Measurements from ENCODE around the gene NELFA.

The NELFA gene

GRCh38 chr4:1975880-1976279, 32.9 kb downstream of the NELFA start:
- Histone ChIP-seq H3K36me3 (ENCODE audit: control insufficient read depth, insufficient read depth, low read length) (peaks cover 44% of the 10 kb centered on the region), H3K27ac (ENCODE audit: insufficient read depth, low read length, poor library complexity, severe bottlenecking) (no peak overlapping the region), H3K9me3 (ENCODE audit: control insufficient read depth, low read length) (no peaks in the 10 kb centered on the region), H3K4me1 (ENCODE audit: control insufficient read depth, insufficient read depth, low read length, poor library complexity, severe bottlenecking) (no peaks in the 10 kb centered on the region), H3K4me3 (ENCODE audit: insufficient read depth, low read depth, low read length, poor library complexity, severe bottlenecking) (no peak overlapping the region), H3K27me3 (replicated peaks; ENCODE audit: control insufficient read depth, insufficient read depth, low read length, poor library complexity, severe bottlenecking) (no peaks in the 10 kb centered on the region)
- DNase-seq: no peak

GRCh38 chr4:1975391-1975801, 33.4 kb downstream of the NELFA start:
- DNase-seq: no peak
- peaks cover 42% of the 10 kb centered on the region for H3K36me3 ChIP-seq (ENCODE audit: control insufficient read depth, insufficient read depth, low read length)

GRCh38 chr4:1974840-1975239, 33.9 kb downstream of the NELFA start:
- no peaks in the 10 kb centered on the region for H3K9me3 ChIP-seq (ENCODE audit: control insufficient read depth, low read length)
- H3K27me3 ChIP-seq (replicated peaks; ENCODE audit: control insufficient read depth, insufficient read depth, low read length, poor library complexity, severe bottlenecking): no peaks in the 10 kb centered on the region
- H3K4me3 ChIP-seq (ENCODE audit: insufficient read depth, low read depth, low read length, poor library complexity, severe bottlenecking): no peak overlapping the region
- no peak for DNase-seq
- H3K27ac ChIP-seq (ENCODE audit: insufficient read depth, low read length, poor library complexity, severe bottlenecking): no peak overlapping the region
- no peaks in the 10 kb centered on the region for H3K4me1 ChIP-seq (ENCODE audit: control insufficient read depth, insufficient read depth, low read length, poor library complexity, severe bottlenecking)
- H3K36me3 ChIP-seq (ENCODE audit: control insufficient read depth, insufficient read depth, low read length): peaks cover 41% of the 10 kb centered on the region

More at GRCh38 chr4:1975391-1975801, 33.4 kb downstream of the NELFA start:
- H3K9me3 ChIP-seq (ENCODE audit: control insufficient read depth, low read length): no peaks in the 10 kb centered on the region
- no peak overlapping the region for H3K27ac ChIP-seq (ENCODE audit: insufficient read depth, low read length, poor library complexity, severe bottlenecking)
- no peaks in the 10 kb centered on the region for H3K27me3 ChIP-seq (replicated peaks; ENCODE audit: control insufficient read depth, insufficient read depth, low read length, poor library complexity, severe bottlenecking)
- H3K4me1 ChIP-seq (ENCODE audit: control insufficient read depth, insufficient read depth, low read length, poor library complexity, severe bottlenecking): no peaks in the 10 kb centered on the region
- no peak overlapping the region for H3K4me3 ChIP-seq (ENCODE audit: insufficient read depth, low read depth, low read length, poor library complexity, severe bottlenecking)

GRCh38 chr4:1973661-1974060, 35.1 kb downstream of the NELFA start:
- Histone ChIP-seq H3K4me3 (ENCODE audit: insufficient read depth, low read depth, low read length, poor library complexity, severe bottlenecking) (no peak overlapping the region), H3K36me3 (ENCODE audit: control insufficient read depth, insufficient read depth, low read length) (peaks cover 32% of the 10 kb centered on the region), H3K4me1 (ENCODE audit: control insufficient read depth, insufficient read depth, low read length, poor library complexity, severe bottlenecking) (no peaks in the 10 kb centered on the region), H3K27me3 (replicated peaks; ENCODE audit: control insufficient read depth, insufficient read depth, low read length, poor library complexity, severe bottlenecking) (no peaks in the 10 kb centered on the region), H3K9me3 (ENCODE audit: control insufficient read depth, low read length) (no peaks in the 10 kb centered on the region), H3K27ac (ENCODE audit: insufficient read depth, low read length, poor library complexity, severe bottlenecking) (no peak overlapping the region)
- no peak for DNase-seq

GRCh38 chr4:1973218-1973617, 35.6 kb downstream of the NELFA start:
- H3K36me3 ChIP-seq (ENCODE audit: control insufficient read depth, insufficient read depth, low read length): peaks cover 28% of the 10 kb centered on the region

GRCh38 chr4:1972414-1972813, 36.4 kb downstream of the NELFA start:
- H3K9me3 ChIP-seq (ENCODE audit: control insufficient read depth, low read length): no peaks in the 10 kb centered on the region
- no peaks in the 10 kb centered on the region for H3K4me1 ChIP-seq (ENCODE audit: control insufficient read depth, insufficient read depth, low read length, poor library complexity, severe bottlenecking)
- no peak for DNase-seq
- H3K4me3 ChIP-seq (ENCODE audit: insufficient read depth, low read depth, low read length, poor library complexity, severe bottlenecking): no peak overlapping the region
- H3K36me3 ChIP-seq (ENCODE audit: control insufficient read depth, insufficient read depth, low read length): peaks cover 27% of the 10 kb centered on the region
- H3K27me3 ChIP-seq (replicated peaks; ENCODE audit: control insufficient read depth, insufficient read depth, low read length, poor library complexity, severe bottlenecking): no peaks in the 10 kb centered on the region
- no peak overlapping the region for H3K27ac ChIP-seq (ENCODE audit: insufficient read depth, low read length, poor library complexity, severe bottlenecking)

More at GRCh38 chr4:1973218-1973617, 35.6 kb downstream of the NELFA start:
- H3K4me3 ChIP-seq (ENCODE audit: insufficient read depth, low read depth, low read length, poor library complexity, severe bottlenecking): no peak overlapping the region
- H3K27ac ChIP-seq (ENCODE audit: insufficient read depth, low read length, poor library complexity, severe bottlenecking): no peak overlapping the region
- no peak for DNase-seq
- no peaks in the 10 kb centered on the region for H3K9me3 ChIP-seq (ENCODE audit: control insufficient read depth, low read length)
- H3K4me1 ChIP-seq (ENCODE audit: control insufficient read depth, insufficient read depth, low read length, poor library complexity, severe bottlenecking): no peaks in the 10 kb centered on the region
- no peaks in the 10 kb centered on the region for H3K27me3 ChIP-seq (replicated peaks; ENCODE audit: control insufficient read depth, insufficient read depth, low read length, poor library complexity, severe bottlenecking)

- peaks cover 21% of the 10 kb centered on the region for H3K36me3 ChIP-seq (ENCODE audit: control insufficient read depth, insufficient read depth, low read length)
- no peak overlapping the region for H3K4me3 ChIP-seq (ENCODE audit: insufficient read depth, low read depth, low read length, poor library complexity, severe bottlenecking)
- no peak overlapping the region for H3K27ac ChIP-seq (ENCODE audit: insufficient read depth, low read length, poor library complexity, severe bottlenecking)
- H3K27me3 ChIP-seq (replicated peaks; ENCODE audit: control insufficient read depth, insufficient read depth, low read length, poor library complexity, severe bottlenecking): no peaks in the 10 kb centered on the region
- H3K9me3 ChIP-seq (ENCODE audit: control insufficient read depth, low read length): no peaks in the 10 kb centered on the region
- H3K4me1 ChIP-seq (ENCODE audit: control insufficient read depth, insufficient read depth, low read length, poor library complexity, severe bottlenecking): no peaks in the 10 kb centered on the region
- DNase-seq: no peak
Measured at GRCh38 chr4:1971456-1972200, 37.1 kb downstream of the NELFA start.

GRCh38 chr4:1970926-1971325, 37.8 kb downstream of the NELFA start:
- Histone ChIP-seq H3K4me3 (ENCODE audit: insufficient read depth, low read depth, low read length, poor library complexity, severe bottlenecking) (no peak overlapping the region), H3K4me1 (ENCODE audit: control insufficient read depth, insufficient read depth, low read length, poor library complexity, severe bottlenecking) (no peaks in the 10 kb centered on the region), H3K27ac (ENCODE audit: insufficient read depth, low read length, poor library complexity, severe bottlenecking) (no peak overlapping the region), H3K36me3 (ENCODE audit: control insufficient read depth, insufficient read depth, low read length) (peaks cover 15% of the 10 kb centered on the region), H3K9me3 (ENCODE audit: control insufficient read depth, low read length) (no peaks in the 10 kb centered on the region), H3K27me3 (replicated peaks; ENCODE audit: control insufficient read depth, insufficient read depth, low read length, poor library complexity, severe bottlenecking) (no peaks in the 10 kb centered on the region)
- DNase-seq: no peak

GRCh38 chr4:1969928-1970723, 38.6 kb downstream of the NELFA start:
- H3K4me1 ChIP-seq (ENCODE audit: control insufficient read depth, insufficient read depth, low read length, poor library complexity, severe bottlenecking): no peaks in the 10 kb centered on the region
- H3K27ac ChIP-seq (ENCODE audit: insufficient read depth, low read length, poor library complexity, severe bottlenecking): no peak overlapping the region
- H3K36me3 ChIP-seq (ENCODE audit: control insufficient read depth, insufficient read depth, low read length): peaks cover 7% of the 10 kb centered on the region
- H3K9me3 ChIP-seq (ENCODE audit: control insufficient read depth, low read length): no peaks in the 10 kb centered on the region
- DNase-seq: no peak
- H3K4me3 ChIP-seq (ENCODE audit: insufficient read depth, low read depth, low read length, poor library complexity, severe bottlenecking): no peak overlapping the region
- H3K27me3 ChIP-seq (replicated peaks; ENCODE audit: control insufficient read depth, insufficient read depth, low read length, poor library complexity, severe bottlenecking): no peaks in the 10 kb centered on the region

GRCh38 chr4:1968686-1969295, 40.0 kb downstream of the NELFA start:
- Histone ChIP-seq H3K36me3 (ENCODE audit: control insufficient read depth, insufficient read depth, low read length) (peaks cover 3% of the 10 kb centered on the region), H3K4me3 (ENCODE audit: insufficient read depth, low read depth, low read length, poor library complexity, severe bottlenecking) (no peak overlapping the region), H3K9me3 (ENCODE audit: control insufficient read depth, low read length) (no peaks in the 10 kb centered on the region), H3K27ac (ENCODE audit: insufficient read depth, low read length, poor library complexity, severe bottlenecking) (no peak overlapping the region), H3K4me1 (ENCODE audit: control insufficient read depth, insufficient read depth, low read length, poor library complexity, severe bottlenecking) (no peaks in the 10 kb centered on the region), H3K27me3 (replicated peaks; ENCODE audit: control insufficient read depth, insufficient read depth, low read length, poor library complexity, severe bottlenecking) (no peaks in the 10 kb centered on the region)
- DNase-seq: no peak

All from effector memory CD4-positive, alpha-beta T cell (primary cell).